OCI-LY3 (cell line): ENCODE data around the gene ZNF57.

Experiments used
- CTCF ChIP-seq: fragments of 200-600, 300-600 bp; sonication (generic); IDR thresholded peaks from 2 replicates; pipeline ENCODE4 v1.5.1; 2014; ENCODE audit warnings: antibody characterized with exemption, low read length, low read depth
- EZH2phosphoT487 ChIP-seq: fragments of 200-600 bp; shearing (Covaris generic); IDR thresholded peaks from 2 replicates; pipeline ENCODE4 v1.6.1; 2018; ENCODE audit warnings: antibody characterized with exemption, mixed run types, low read depth

- TF ChIP-seq CTCF (no peak), EZH2phosphoT487 (no peak)
Measured at GRCh38 chr19:2964874-2965273, 64.1 kb downstream of the ZNF57 start.
